Left lobe of liver (tissue), 2 donors: ENCODE data around the gene STIM2. TPM values are rescaled to one million over a fixed set of nuclear protein-coding genes. Genes with fewer than 3 reads are reported as not detected.
A peak's percentile ranks its signal among the peaks of the same experiment; 100 is the strongest.
"Not testable (repeated sequence)": the region's sequence is repeated elsewhere in the genome, so short reads cannot be mapped to it uniquely, and the experiment has no call there.

ENCODE experiments used
- ATAC-seq: fragments of 200-7000 bp; cut with Tn5 transposase; one replicate; pipeline ENCODE4 v1.9.1; 2020; ENCODE audit warnings: mild to moderate bottlenecking, moderate library complexity
- DNase-seq: peaks from one replicate; pipeline ENCODE4 v3.0.0-alpha.2; 2020; ENCODE audit warnings: low spot score
- total RNA-seq: library from RNA; stranded (reverse); gene quantifications from one replicate; pipeline ENCODE4 v1.2.1, GENCODE V29; 2021
- donor health status: DM: no; HTN: no; CAD: no; lungs with moderate emphysema.
- donor health status: DM: no; HTN: yes; CAD: no.

Gene STIM2
- total RNA-seq, 1 donor from 2014 or later = 12.8 TPM

GRCh38 chr4:26947318-26947717, 86.7 kb downstream of the STIM2 start:
- ATAC-seq = no peak
- DNase-seq = no peak

DNA sequence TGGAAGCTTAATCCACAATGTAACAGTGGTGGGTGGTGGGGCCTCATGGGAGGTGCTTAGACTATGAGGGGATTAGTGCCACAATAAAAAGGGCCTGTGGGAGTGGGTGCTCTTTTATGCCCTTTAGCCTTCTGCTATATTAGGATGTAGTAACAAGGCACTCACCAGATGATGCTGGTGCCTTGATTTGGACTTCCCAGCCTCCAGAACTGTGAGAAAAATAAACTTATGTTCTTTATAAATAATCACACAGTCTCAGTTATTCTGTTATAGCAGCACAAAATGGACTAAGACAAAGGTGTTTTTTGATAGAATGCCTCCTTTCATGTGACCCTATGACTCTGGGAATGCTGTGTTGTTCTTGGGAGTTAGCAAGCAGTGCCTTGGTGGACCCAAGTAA, 89.8 kb downstream of the STIM2 start:
- no peak for DNase-seq
- ATAC-seq = no peak

DNA sequence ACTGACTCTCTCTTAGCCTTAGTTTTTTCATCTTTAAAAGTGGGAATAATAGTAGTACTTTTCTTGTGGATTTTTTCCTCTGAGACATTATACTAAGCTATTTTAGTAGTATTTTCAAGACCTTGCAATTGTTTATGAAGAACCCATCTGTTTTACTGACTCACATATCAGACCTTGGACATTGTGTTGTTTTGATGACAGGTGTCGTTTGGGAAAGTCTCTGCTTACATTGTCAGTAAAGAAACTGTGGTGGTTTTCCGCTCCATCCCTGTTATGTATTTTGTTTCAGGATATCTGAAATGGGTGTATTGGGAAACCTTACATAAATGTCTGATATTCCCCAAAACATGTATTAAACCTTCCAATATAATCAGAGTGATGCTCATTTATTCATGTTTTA, 92.2 kb downstream of the STIM2 start:
- DNase-seq (no peak), ATAC-seq (no peak)

- ATAC-seq (no peak), DNase-seq (no peak)
These were observed 92.7 kb downstream of the STIM2 start for GRCh38 chr4:26953366-26953765.

DNA sequence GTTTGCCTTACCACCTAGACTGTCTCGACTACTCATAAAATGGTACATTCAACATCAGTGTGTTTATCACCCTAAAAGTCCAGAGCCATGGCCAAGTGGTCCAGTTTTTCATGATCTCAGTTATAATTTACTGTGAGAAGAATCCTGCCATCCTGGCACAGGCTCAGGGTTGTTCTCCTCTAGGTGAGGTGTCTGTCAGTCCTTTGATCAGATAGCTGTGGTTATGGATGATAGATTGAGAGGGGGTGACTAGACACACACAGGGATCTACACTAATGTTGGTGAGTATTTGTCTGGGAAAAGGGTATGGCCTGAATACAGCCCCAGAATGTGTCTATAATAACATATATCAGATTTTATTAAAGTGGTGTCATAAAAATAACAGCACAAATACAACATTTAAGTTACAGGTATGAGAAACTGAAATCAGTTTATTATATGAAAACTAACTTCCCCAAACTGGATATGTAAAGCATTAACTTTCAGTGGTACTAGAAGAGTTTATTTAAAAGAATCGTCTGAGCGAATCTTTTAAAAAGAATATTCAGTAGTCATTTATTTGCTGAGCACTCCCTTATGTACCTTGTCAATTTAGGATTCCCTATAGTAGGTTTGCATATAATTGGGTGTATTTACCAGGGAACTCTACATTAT, 93.3 kb downstream of the STIM2 start:
- DNase-seq = no peak
- ATAC-seq = no peak

DNA sequence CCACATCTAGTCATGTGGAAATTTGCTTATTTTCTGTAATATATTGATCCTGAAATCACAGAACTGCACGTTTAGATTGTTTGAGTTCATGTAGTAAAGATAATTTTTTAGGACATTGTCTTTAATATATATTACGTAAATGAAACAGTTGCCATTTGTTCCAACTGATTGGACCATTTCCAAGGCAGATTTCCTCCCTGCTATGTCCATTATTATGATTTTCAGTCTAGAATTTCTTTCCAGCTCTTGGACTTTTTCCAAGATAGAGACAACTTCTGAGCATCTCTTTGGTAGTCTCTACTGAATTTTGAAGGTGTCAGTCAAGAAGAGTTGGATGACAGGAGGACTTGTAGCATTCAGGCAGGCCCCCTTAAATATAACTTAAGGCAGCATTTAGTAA, 94.6 kb downstream of the STIM2 start:
- no peak for DNase-seq
- ATAC-seq = no peak

GRCh38 chr4:26958925-26959653, 98.4 kb downstream of the STIM2 start:
- ATAC-seq = no peak
- no peak for DNase-seq

DNA sequence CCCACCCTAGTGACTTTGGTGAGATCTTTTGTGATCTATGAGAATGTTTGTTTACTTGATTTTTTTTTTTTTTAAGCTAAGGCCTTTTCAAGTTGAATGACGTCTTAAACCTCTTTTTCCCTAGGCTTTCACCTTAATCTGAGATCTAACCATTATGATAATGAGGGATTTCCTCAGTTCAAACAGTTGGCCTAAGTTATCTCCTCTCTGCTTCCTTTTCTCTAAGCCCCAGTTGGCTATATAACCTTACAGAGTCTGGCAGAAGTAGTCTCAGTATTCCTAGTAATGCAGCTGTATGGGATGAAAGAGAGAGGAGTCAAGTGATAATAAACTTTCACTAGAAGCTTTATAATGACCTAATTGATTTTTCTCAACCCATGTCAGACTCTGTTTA, 99.0 kb downstream of the STIM2 start:
- no peak for ATAC-seq
- DNase-seq = no peak

- ATAC-seq (no peak), DNase-seq (no peak)
These were observed 102.1 kb downstream of the STIM2 start for GRCh38 chr4:26962720-26963119.

GRCh38 chr4:26964512-26964911, 103.9 kb downstream of the STIM2 start:
- DNase-seq = no peak
- no peak for ATAC-seq

DNA sequence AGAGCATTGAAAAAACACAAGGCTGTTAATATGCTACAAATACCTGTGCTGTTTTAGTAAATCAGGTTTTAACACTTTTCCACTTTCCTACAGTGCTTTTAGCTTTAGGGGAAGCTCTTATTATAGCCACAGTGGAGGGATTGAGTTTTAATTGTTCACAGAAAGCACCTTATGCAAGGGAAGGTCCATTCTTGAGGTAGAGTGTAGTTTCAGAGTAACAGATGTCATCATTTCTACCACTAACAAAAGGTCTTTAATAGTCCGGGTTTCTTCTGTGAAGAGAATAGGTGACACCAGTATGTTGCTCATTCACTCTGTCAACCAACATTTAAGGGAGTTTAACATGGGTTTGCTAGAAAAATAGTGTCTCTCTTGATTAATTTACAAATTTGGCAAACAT, 104.4 kb downstream of the STIM2 start:
- ATAC-seq (peak; percentile 26), DNase-seq (no peak)

GRCh38 chr4:26975464-26976181, 115.0 kb downstream of the STIM2 start:
- ATAC-seq, DNase-seq: not testable (repeated sequence)

DNA sequence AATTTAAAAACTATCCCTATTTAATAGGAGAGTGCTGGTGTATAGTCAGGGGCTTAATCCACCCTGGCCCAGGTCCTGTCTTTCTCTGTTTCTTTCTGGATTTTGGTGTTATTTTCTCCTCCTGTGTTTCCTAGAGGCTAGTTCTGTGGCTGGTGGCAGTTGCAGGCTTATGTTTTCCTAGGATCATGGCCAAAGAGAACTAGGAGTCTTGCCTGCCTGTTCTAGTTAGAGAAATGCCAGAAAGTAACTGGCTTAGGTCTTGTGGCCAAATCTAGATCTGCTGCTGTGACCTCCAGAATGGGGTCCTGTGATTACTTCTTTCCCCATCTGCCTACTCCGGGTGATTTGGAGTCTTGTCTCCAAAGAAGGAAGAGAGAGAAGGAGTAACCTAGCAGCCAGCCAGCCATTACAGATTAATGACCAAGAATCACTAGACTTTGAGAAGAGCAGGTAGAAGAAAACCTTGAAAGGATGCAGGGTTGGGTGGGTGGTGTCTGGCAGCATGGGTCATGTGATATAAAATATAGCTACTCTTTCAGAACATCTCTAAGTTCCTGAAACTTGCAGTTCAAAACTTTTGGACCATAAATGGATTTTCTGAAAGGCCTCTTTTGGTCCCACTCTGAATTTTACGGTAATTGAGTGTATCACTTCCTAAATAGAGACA, 117.9 kb downstream of the STIM2 start:
- ATAC-seq (peak; percentile 71), DNase-seq (no peak)

DNA sequence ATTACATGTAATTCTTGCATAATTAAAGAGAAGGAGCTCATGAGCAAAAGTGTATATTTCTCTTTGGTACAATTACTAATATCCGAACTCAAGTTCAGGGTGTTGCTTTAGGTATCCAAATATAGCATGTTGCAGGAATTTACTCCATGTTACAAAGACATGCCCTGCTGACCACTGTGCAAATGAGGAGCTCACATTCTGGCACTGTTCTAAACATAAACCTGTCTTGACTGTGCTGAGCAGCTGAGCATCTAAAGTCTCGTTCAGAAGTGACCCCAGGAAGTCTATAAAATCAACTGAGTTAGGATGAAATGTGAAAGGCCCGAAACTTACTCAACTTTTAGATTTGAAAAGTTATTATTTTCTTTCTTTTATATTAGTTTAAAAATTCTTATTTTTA, 124.3 kb downstream of the STIM2 start:
- DNase-seq (no peak), ATAC-seq (no peak)

GRCh38 chr4:26985873-26986272, 125.2 kb downstream of the STIM2 start:
- ATAC-seq (no peak), DNase-seq (no peak)

- DNase-seq (no peak), ATAC-seq (no peak)
These were observed 126.5 kb downstream of the STIM2 start for GRCh38 chr4:26987191-26987590.

GRCh38 chr4:26991057-26991456, 130.4 kb downstream of the STIM2 start:
- ATAC-seq (no peak), DNase-seq (no peak)

DNA sequence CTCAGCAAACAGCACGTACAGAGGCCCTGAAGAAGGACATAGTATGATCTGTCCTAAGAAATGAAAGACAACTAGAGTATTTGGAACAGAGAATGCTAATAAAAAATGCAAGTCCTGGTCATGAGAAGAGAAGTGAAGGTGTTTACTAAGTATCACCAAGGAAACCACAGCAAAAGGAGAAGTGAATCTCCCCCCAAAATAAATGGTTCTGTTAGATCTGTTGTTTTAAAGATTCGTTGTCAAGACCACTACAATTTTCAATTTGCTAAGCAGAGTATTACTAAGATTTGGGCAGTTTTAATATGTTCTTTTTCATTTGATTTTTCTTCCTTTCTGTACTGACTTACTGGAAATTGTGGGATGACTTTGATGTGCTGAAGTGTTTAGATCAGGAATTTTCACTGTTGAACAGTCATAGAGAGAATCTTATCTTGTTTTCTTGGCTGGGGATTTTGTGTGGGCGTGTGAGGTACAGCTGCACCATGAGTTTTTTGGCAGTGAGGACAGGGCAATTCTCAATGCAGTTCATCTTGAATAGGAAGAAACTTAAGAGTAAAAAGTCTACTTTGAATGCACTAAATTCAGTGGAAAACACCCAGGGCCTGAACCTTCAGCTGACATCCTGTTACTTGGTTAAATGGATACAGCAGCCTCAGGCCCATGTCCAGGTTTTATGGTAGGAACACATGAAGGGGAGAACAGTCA, 132.2 kb downstream of the STIM2 start:
- ATAC-seq = peak; percentile 79

DNA sequence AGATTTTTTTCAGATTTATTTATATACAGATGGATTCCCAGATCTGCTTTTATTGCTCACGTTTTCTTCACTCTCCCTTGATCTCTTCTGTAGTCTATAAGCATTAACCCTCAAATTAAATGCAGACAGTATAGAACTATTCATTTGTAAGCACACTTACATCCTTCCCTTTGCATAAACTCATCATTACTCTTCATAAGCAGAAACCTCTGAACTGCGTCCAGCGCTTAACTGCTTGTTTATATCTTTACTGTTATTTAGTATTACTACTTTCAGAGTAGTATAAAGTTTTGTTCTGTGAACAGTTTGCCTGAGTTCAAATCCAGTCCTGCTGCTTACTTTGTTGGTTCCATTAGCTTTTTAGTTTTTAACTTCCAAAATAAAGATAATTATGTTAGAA, 132.9 kb downstream of the STIM2 start:
- DNase-seq = no peak
- ATAC-seq = no peak

More for the DNA sequence above, 132.2 kb downstream of the STIM2 start:
- no peak for DNase-seq

GRCh38 chr4:26993967-26994366, 133.3 kb downstream of the STIM2 start:
- DNase-seq (no peak), ATAC-seq (no peak)

DNA sequence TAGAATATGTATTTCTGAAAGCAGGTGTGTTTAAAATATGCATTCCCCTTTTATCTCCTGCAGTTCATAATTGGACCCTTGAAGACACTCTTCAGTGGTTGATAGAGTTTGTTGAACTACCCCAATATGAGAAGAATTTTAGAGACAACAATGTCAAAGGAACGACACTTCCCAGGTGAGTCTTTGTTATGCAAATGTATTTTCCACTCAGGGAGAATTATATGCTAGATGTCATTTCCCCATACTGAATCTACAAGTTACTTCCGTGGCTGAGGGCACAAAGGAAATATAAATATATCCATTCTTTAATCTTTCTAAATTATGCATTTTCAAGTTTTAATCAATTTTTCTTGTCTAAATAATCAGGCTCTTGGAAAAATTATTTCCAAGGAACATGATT, 134.7 kb downstream of the STIM2 start:
- no peak for ATAC-seq
- no peak for DNase-seq
